ENCODE measurements around the gene LIN9.
A peak's percentile ranks its signal among the peaks of the same experiment; 100 is the strongest.
"Not testable (repeated sequence)": the region's sequence is repeated elsewhere in the genome, so short reads cannot be mapped to it uniquely, and the experiment has no call there.

The LIN9 gene

GRCh38 chr1:226308723-226309397, at the start of gene LIN9:
Gene LIN9, minus strand, starts transcription at chr1:226309164. Its CDS starts 25 bp downstream, at chr1:226309139.
- DNase-seq: peak; percentile 96

- DNase-seq: no peak
These were observed 48.5 kb upstream of the LIN9 start for GRCh38 chr1:226357416-226357815.

GRCh38 chr1:226355669-226356551, 46.9 kb upstream of the LIN9 start:
- no peak for DNase-seq

- DNase-seq: no peak
These were observed 46.1 kb upstream of the LIN9 start for GRCh38 chr1:226355016-226355415.

GRCh38 chr1:226353698-226354525, 44.9 kb upstream of the LIN9 start:
- DNase-seq: no peak

- no peak for DNase-seq
These were observed 42.7 kb upstream of the LIN9 start for GRCh38 chr1:226351709-226352108.

GRCh38 chr1:226350519-226350865, 41.5 kb upstream of the LIN9 start:
- no peak for DNase-seq

GRCh38 chr1:226349801-226350518, 41.0 kb upstream of the LIN9 start:
- no peak for DNase-seq

- DNase-seq: no peak
These were observed 40.1 kb upstream of the LIN9 start for GRCh38 chr1:226349081-226349480.

GRCh38 chr1:226344441-226345259, 35.7 kb upstream of the LIN9 start:
- DNase-seq: no peak

- no peak for DNase-seq
These were observed 33.7 kb upstream of the LIN9 start for GRCh38 chr1:226342656-226343055.

- DNase-seq: not testable (repeated sequence)
These were observed 31.1 kb upstream of the LIN9 start for GRCh38 chr1:226340111-226340510.

GRCh38 chr1:226337276-226337875, 28.4 kb upstream of the LIN9 start:
- DNase-seq: no peak

- no peak for DNase-seq
These were observed 26.7 kb upstream of the LIN9 start for GRCh38 chr1:226335661-226336060.

- DNase-seq: no peak
These were observed 24.0 kb upstream of the LIN9 start for GRCh38 chr1:226332947-226333346.

GRCh38 chr1:226329237-226329636, 20.3 kb upstream of the LIN9 start:
- DNase-seq: no peak

GRCh38 chr1:226327761-226328162, 18.8 kb upstream of the LIN9 start:
- DNase-seq: no peak

- no peak for DNase-seq
These were observed 16.2 kb upstream of the LIN9 start for GRCh38 chr1:226325178-226325577.

GRCh38 chr1:226324479-226324878, 15.5 kb upstream of the LIN9 start:
- no peak for DNase-seq

GRCh38 chr1:226322986-226323385, 14.0 kb upstream of the LIN9 start:
- DNase-seq: no peak

- no peak for DNase-seq
These were observed 12.0 kb upstream of the LIN9 start for GRCh38 chr1:226320930-226321329.

All from activated CD8-positive, alpha-beta memory T cell treated with anti-CD3 and anti-CD28 coated beads, Interleukin-2, amount 50 U/mL, for 48 hours (primary cell).